HFF-Myc (cell line): ENCODE data around the gene URAD.

Experiments used
- DNase-seq: peaks from one replicate; pipeline ENCODE4 v3.0.0-alpha.2; 2011; ENCODE audit warnings: low read depth; ENCODE audit errors: extremely low read depth
- H3K4me3 ChIP-seq: replicated peaks from 2 replicates; pipeline ENCODE4 v1.5.1; 2011; ENCODE audit warnings: low read depth, mild to moderate bottlenecking, control low read depth, low read length
- CTCF ChIP-seq: IDR thresholded peaks from 2 replicates; pipeline ENCODE4 v1.5.1; 2012; ENCODE audit warnings: mild to moderate bottlenecking, low read depth, low read length, control low read depth; ENCODE audit errors: missing control alignments

URAD gene

GRCh38 chr13:27933118-27933517 is 55.4 kb downstream of the URAD start:
- DNase-seq, result no peak
- TF ChIP-seq CTCF, result no peak

GRCh38 chr13:27929868-27930267 is 58.6 kb downstream of the URAD start:
- DNase-seq, result no peak
- no peak overlapping the region for H3K4me3 ChIP-seq
- no peak for TF ChIP-seq CTCF

More at GRCh38 chr13:27933118-27933517, 55.4 kb downstream of the URAD start:
- no peak overlapping the region for H3K4me3 ChIP-seq

GRCh38 chr13:27928805-27929753 is 59.4 kb downstream of the URAD start:
- no peak for DNase-seq
- TF ChIP-seq CTCF, result no peak
- H3K4me3 ChIP-seq, result no peak overlapping the region

GRCh38 chr13:27928353-27928804 is 60.1 kb downstream of the URAD start:
- no peak for DNase-seq
- H3K4me3 ChIP-seq, result no peak overlapping the region
- no peak for TF ChIP-seq CTCF
